Vagina (tissue), 2 donors: ENCODE results near the gene BNC2. TPM values are rescaled to one million over a fixed set of nuclear protein-coding genes. Genes with fewer than 3 reads are reported as not detected.

Experiments
- DNase-seq, 2 donors: peaks; one replicate each; pipeline ENCODE4 v3.0.0-alpha.2; 2017; ENCODE audit errors: extremely low spot score in 2 of 2
- H3K27ac ChIP-seq: fragments of 200-600 bp; sonication (generic); one replicate; pipeline ENCODE4 v1.5.1; 2019
- H3K27me3 ChIP-seq: fragments of 200-600 bp; sonication (generic); one replicate; pipeline ENCODE4 v1.5.1; 2019
- H3K36me3 ChIP-seq, 2 donors: fragments of 200-600 bp; sonication (generic); one replicate each; pipeline ENCODE4 v1.5.1; 2017 to 2019
- H3K4me1 ChIP-seq: fragments of 200-600 bp; sonication (generic); one replicate; pipeline ENCODE4 v1.5.1; 2019
- H3K4me3 ChIP-seq, 2 donors: fragments of 200-600 bp; sonication (generic); 1 replicate in 1 of 2; 2 replicates in 1 of 2; pipeline ENCODE4 v1.5.1; 2016 to 2019
- H3K9me3 ChIP-seq: fragments of 200-600 bp; sonication (generic); one replicate; pipeline ENCODE4 v1.5.1; 2019
- POLR2A ChIP-seq, 2 donors: fragments of 450-650 bp; IDR thresholded peaks; one replicate each; pipeline ENCODE4 v1.6.1; 2017; ENCODE audit warnings: antibody characterized with exemption in 2 of 2, mild to moderate bottlenecking in 2 of 2, moderate library complexity in 2 of 2
- POLR2AphosphoS5 ChIP-seq, 2 donors: sonication (generic); formaldehyde crosslinking; IDR thresholded peaks; one replicate each; pipeline ENCODE4 v1.9.0; 2017; ENCODE audit warnings: antibody characterized with exemption in 2 of 2, mild to moderate bottlenecking in 2 of 2, low read depth in 1 of 2; ENCODE audit not compliant: insufficient read depth in 1 of 2
- intact Hi-C: fragments of 100-400 bp; cut with DNase I; formaldehyde crosslinking; loops from one replicate; pipeline ENCODE4 v1.15.1; 2023
- total RNA-seq: library from RNA; depleted of rRNA; stranded (reverse); fragments of >200 nt; gene quantifications from one replicate; pipeline ENCODE4 v1.2.3, GENCODE V29; 2016
- TF ChIP-seq, protein P1 (sequence below), 3 experiments: fragments of 450-650 bp in 2 of 3; fragments of 200-600 bp in 1 of 3; sonication (generic) in 1 of 3; IDR thresholded peaks; one replicate each; pipeline ENCODE4 v1.5.1; 2017 to 2019; ENCODE audit warnings: antibody characterized with exemption in 3 of 3, mild to moderate bottlenecking in 2 of 3, moderate library complexity in 2 of 3

Gene BNC2
- total RNA-seq, 1 donor from 2014 or later: 33.9 TPM

DNA sequence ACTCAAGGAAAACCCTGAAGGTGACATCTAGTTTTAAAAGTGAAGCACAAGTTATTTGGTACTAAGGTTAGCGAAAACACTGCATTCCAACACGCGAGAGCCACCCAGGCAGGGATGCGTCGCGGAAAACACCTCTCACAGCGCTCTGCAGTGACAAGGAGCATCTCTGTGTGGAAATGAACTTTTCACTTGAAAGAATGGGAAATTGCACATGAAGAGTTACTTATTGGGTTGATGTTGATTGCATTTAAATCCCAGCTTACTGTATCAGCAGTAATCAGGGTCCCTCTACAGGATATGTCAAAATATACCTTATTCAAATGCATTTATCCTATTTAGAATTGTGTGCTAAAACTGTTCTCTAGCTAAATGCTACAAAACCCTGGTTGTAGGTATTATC is 144.4 kb downstream of the BNC2 start:
- no peaks in the 10 kb centered on the region for H3K36me3 ChIP-seq
- H3K4me1 ChIP-seq: peaks cover 10% of the 10 kb centered on the region
- DNase-seq: no peak
- TF ChIP-seq POLR2A (IDR thresholded peaks at IDR 0.05) (no peak), POLR2AphosphoS5 (IDR thresholded peaks at IDR 0.05; ENCODE audit: insufficient read depth in 1 of 2, low read depth in 1 of 2) (no peak)
- TF ChIP-seq, protein P1, sequence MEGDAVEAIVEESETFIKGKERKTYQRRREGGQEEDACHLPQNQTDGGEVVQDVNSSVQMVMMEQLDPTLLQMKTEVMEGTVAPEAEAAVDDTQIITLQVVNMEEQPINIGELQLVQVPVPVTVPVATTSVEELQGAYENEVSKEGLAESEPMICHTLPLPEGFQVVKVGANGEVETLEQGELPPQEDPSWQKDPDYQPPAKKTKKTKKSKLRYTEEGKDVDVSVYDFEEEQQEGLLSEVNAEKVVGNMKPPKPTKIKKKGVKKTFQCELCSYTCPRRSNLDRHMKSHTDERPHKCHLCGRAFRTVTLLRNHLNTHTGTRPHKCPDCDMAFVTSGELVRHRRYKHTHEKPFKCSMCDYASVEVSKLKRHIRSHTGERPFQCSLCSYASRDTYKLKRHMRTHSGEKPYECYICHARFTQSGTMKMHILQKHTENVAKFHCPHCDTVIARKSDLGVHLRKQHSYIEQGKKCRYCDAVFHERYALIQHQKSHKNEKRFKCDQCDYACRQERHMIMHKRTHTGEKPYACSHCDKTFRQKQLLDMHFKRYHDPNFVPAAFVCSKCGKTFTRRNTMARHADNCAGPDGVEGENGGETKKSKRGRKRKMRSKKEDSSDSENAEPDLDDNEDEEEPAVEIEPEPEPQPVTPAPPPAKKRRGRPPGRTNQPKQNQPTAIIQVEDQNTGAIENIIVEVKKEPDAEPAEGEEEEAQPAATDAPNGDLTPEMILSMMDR (IDR thresholded peaks at IDR 0.05): no peak
- peak overlapping the region; percentile 23 to 64 for H3K4me3 ChIP-seq
- peak overlapping the region; percentile 89 for H3K27ac ChIP-seq
- no peaks in the 10 kb centered on the region for H3K9me3 ChIP-seq
- H3K27me3 ChIP-seq: no peaks in the 10 kb centered on the region
- intact Hi-C loops: loop anchor here (5.0 kb wide), 1 partner anchor 146 kb away; the partner anchor contains the start of gene BNC2

DNA sequence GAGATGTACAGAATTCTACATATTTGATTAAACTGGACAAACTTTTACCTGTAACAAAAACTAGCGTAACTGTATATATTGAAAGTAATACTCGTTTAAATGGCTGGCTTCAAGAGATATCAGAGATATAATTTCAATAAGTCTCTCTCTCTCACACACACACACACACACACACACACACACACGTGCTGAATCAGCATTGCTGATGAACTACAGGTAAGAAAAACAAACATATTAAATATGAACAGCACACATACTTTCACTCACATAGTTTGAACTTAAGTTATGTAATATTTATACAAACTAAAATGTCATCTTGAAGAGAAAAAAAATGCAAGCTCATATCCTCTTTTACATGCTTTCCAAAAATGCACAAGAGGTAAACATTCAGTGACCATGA is 145.4 kb downstream of the BNC2 start:
- DNase-seq: no peak

DNA sequence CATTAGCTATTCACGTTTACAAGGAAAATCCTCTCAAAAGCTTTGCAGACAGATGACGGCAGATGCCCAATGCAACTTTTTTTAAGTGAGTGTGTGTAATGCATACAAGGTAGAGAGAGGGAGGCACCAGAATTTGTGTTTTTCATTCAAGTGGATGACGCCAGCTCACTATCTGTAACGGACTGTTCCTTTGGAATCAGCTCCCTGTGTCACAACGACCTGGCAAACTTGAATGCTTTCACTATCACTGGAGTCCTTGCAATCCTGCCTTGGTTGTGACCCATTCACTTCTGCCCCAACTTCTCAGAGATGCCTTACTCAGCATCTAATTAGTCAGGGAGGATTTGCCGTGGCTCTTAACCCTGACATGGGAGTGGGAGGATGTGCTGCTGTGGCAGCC is 148.5 kb downstream of the BNC2 start:
- DNase-seq: peak in 1 of 2 donors; percentile 96
- peak overlapping the region; percentile 49 for H3K27ac ChIP-seq
- no peaks in the 10 kb centered on the region for H3K9me3 ChIP-seq
- TF ChIP-seq POLR2AphosphoS5 (IDR thresholded peaks at IDR 0.05; ENCODE audit: insufficient read depth in 1 of 2, low read depth in 1 of 2) (peak; percentile 48 to 79), POLR2A (IDR thresholded peaks at IDR 0.05) (no peak)
- TF ChIP-seq, protein P1 (IDR thresholded peaks at IDR 0.05): no peak
- H3K27me3 ChIP-seq: no peaks in the 10 kb centered on the region
- peaks cover 32% of the 10 kb centered on the region for H3K4me1 ChIP-seq
- H3K36me3 ChIP-seq: no peaks in the 10 kb centered on the region
- intact Hi-C loops: no loop called here
- peak overlapping the region in 1 of 2 donors; percentile 2 for H3K4me3 ChIP-seq

More for the DNA sequence above, 145.4 kb downstream of the BNC2 start:
- intact Hi-C loops: loop anchor here (5.0 kb wide), 1 partner anchor 147 kb away; the partner anchor contains the start of gene BNC2
- no peaks in the 10 kb centered on the region for H3K9me3 ChIP-seq
- no peaks in the 10 kb centered on the region for H3K36me3 ChIP-seq
- peaks cover 18% of the 10 kb centered on the region for H3K4me1 ChIP-seq
- no peak for TF ChIP-seq POLR2AphosphoS5 (IDR thresholded peaks at IDR 0.05; ENCODE audit: insufficient read depth in 1 of 2, low read depth in 1 of 2)
- no peak for TF ChIP-seq POLR2A (IDR thresholded peaks at IDR 0.05)
- H3K27me3 ChIP-seq: no peaks in the 10 kb centered on the region
- H3K4me3 ChIP-seq: no peak overlapping the region
- H3K27ac ChIP-seq: no peak overlapping the region

DNA sequence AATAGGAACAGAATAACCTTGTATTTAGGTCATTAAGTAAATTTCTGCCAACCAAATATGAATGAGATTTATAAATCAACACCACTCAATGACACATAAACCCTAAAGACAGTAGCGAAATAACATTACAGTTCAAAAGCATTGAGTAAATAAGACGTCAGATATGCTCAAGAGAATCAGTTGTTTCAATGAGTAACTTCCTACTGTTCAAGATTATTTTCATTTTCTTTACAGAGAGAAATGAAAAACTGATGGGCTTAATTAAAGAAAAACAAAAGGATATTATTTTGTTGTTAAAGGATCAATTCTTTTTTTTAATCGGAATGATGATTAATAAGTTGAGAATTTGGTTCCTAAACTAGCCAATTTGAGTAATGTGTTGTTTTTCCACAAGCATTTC is 150.1 kb downstream of the BNC2 start:
- no peak for DNase-seq
- Histone ChIP-seq H3K4me1 (peaks cover 31% of the 10 kb centered on the region), H3K9me3 (no peaks in the 10 kb centered on the region), H3K27me3 (no peaks in the 10 kb centered on the region), H3K36me3 (no peaks in the 10 kb centered on the region), H3K4me3 (no peak overlapping the region), H3K27ac (peak overlapping the region; percentile 49)
- no peak for TF ChIP-seq POLR2A (IDR thresholded peaks at IDR 0.05)
- TF ChIP-seq POLR2AphosphoS5 (IDR thresholded peaks at IDR 0.05; ENCODE audit: insufficient read depth in 1 of 2, low read depth in 1 of 2): no peak
- TF ChIP-seq, protein P1 (IDR thresholded peaks at IDR 0.05): no peak
- intact Hi-C loops: no loop called here

DNA sequence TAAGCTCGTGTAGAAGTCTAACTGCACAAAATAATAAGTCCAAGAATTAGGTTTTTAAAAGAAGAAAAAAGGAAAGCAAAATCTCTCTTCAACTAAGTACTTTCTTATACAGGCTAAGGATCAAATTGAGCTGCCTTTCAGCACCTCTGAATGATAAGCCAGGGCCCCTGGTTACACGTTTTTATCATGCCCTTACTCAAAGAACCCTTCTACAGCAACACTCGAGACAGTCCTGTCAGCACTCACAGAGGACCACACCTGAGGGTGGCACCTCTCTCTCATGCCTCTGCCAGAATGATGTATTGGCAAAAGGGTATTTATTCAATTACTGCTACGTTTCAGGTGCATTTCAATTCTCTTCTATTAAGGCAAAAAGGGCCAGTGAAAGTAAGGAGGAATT is 150.5 kb downstream of the BNC2 start:
- TF ChIP-seq POLR2A (IDR thresholded peaks at IDR 0.05) (no peak), POLR2AphosphoS5 (IDR thresholded peaks at IDR 0.05; ENCODE audit: insufficient read depth in 1 of 2, low read depth in 1 of 2) (no peak)
- TF ChIP-seq, protein P1 (IDR thresholded peaks at IDR 0.05): no peak
- Histone ChIP-seq H3K4me1 (peaks cover 34% of the 10 kb centered on the region), H3K36me3 (no peaks in the 10 kb centered on the region), H3K4me3 (no peak overlapping the region), H3K27me3 (no peaks in the 10 kb centered on the region), H3K27ac (peak overlapping the region; percentile 49), H3K9me3 (no peaks in the 10 kb centered on the region)
- intact Hi-C loops: loop anchor here (5.0 kb wide), 1 partner anchor 147 kb away; no protein-coding TSS in a partner anchor
- no peak for DNase-seq
